Measurements from ENCODE around the gene GOLPH3L.
"Not testable (repeated sequence)": the region's sequence is repeated elsewhere in the genome, so short reads cannot be mapped to it uniquely, and the experiment has no call there.

The GOLPH3L gene

GRCh38 chr1:150696995-150697927, at the start of gene GOLPH3L:
TSS of gene GOLPH3L (minus strand) at chr1:150697154. CDS start at chr1:150694838, 2,316 bp downstream.
- DNase-seq: peak; percentile 99

GRCh38 chr1:150730130-150730721, 33.3 kb upstream of the GOLPH3L start:
- DNase-seq: no peak

GRCh38 chr1:150724336-150724735, 27.4 kb upstream of the GOLPH3L start:
- DNase-seq: no peak

- DNase-seq: no peak
Measured at GRCh38 chr1:150720703-150721102, 23.7 kb upstream of the GOLPH3L start, which contains the start of gene HORMAD1. TSS of gene HORMAD1 (minus strand) at chr1:150720895. CDS start at chr1:150719505, 1,390 bp downstream.

DNA sequence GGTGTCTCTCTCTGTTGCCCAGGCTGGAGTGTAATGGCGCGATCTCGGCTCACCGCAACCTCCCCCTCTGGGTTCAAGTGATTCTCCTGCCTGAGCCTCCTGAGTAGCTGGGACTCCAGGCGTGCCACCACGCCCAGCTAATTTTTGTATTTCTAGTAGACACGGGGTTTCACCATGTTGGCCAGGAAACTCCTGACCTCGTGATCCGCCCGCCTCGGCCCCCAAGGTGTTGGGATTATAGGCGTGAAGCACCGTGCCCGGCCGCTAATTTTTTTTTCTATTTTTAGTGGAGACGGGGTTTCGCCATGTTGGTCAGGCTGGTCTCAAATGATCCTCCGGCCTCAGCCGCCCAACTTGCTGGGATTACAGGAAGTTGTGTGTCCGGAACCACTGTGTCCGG, 23.1 kb upstream of the GOLPH3L start:
- DNase-seq: no peak

- no peak for DNase-seq
Measured at GRCh38 chr1:150718225-150718891, 21.4 kb upstream of the GOLPH3L start.

DNA sequence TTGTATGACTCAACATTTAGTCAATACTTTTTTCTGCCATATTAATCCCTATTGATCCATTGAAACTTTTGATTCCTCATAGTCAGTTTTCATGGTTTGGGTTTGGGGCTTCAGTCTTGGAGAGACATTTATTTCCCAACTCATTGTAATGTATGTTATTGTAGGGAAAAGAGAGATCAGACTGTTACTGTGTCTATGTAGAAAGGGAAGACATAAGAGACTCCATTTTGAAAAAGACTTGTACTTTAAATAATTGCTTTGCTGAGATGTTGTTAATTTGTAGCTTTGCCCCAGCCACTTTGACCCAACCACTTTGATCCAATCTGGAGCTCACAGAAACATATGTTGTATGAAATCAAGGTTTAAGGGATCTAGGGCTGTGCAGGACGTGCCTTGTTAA, 12.1 kb upstream of the GOLPH3L start:
- DNase-seq: not testable (repeated sequence)

DNA sequence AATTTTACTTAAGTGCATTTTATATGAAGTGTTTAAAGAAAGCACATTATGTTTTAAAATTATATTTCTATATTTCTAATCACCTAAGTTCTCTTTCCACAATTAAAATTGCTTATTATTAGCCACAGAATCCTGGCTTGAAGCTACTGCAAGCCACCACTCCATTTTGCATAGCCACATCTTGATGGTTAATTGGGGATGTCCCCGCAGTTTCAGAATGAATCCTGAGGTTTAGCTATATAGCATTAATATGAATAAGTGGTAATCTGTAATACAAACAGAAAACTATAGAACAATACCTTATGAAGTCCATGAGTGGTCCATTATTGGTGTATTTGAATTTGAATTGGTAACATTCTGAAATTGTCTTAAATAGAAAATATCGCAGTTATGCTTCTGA, 11.6 kb upstream of the GOLPH3L start:
- DNase-seq: no peak

DNA sequence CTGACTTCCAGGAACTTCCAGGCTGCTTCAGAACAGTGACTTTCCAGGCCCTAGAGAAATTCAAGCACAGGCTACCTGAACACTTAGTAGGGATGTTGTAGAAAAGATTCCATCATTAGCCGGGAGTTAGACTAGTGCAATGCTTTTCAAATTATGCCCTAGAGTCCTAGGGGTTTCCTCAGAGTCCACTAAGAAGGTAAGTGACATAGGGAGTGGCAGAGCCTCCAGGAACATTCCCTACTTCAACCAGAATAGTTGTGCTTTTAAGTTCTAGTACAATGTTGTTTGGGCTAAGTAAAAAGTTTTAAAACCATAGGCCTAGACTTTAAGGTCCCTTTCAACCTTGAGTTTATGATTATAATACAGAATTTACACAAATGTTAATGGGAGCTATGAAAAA, 9.1 kb upstream of the GOLPH3L start:
- no peak for DNase-seq

- no peak for DNase-seq
Measured at GRCh38 chr1:150703427-150703826, 6.5 kb upstream of the GOLPH3L start.

- DNase-seq: peak; percentile 47
Measured at GRCh38 chr1:150696590-150696989, 364 bp downstream of the GOLPH3L start.

DNA sequence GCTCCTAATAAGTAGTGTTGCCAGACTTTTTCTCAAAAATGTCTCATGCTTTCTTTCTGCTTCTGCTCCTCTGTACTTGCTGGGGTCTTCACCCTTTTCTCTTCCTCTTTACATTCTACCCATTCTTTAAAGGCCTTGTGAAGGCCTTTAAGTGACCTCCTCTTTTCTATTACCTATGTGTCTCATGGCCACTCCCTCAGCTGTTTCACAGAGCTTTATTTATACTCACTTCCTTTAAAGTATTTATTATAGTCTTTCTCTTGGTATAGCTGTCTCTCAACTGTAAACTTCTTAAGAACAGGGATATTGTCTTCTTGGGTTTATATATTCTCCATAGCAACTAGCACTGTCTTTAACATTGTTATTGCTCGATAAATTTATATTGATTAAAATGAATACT, 792 bp downstream of the GOLPH3L start:
- DNase-seq: peak; percentile 31

GRCh38 chr1:150695561-150695960, 1.4 kb downstream of the GOLPH3L start:
- peak; percentile 35 for DNase-seq

- DNase-seq: no peak
Measured at GRCh38 chr1:150692720-150693119, 4.2 kb downstream of the GOLPH3L start.

DNA sequence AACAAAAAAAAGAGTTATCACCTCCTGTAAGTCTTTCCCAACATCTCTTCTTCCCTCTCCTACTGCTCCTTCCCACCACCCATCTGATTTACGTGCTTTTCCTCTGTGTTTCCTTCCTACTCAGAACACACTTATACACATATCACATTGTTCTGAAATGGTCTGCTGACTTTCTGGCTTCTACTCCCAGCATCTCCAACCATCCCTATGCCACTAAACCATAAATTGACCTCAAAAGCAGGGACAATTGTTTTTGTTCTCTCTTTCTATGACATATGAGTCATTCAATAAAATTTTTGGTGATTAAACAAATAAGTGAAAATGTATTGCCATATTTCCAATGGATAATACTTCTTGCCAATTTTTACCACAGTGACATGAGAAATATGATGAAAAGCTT, 8.2 kb downstream of the GOLPH3L start:
- DNase-seq: no peak

DNA sequence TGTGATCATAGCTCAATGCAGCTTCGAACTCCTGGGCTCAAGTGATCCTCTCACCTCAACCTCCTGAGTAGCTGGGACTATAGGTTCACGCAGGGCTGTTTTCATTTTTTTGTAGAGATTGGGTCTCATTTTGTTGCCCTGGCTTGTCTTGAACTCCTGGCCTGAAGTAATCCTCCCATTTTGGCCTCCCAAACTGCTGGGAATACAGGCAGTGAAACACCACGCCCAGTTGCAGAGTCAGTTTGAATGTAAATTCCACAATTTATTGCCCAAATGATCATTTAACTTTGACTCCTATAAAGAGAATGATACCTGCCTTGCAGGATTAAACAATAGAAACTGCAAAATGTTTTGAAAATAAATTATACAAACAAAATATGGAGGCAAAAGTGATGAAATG, 10.7 kb downstream of the GOLPH3L start:
- DNase-seq: no peak

GRCh38 chr1:150683914-150684313, 13.0 kb downstream of the GOLPH3L start:
- no peak for DNase-seq

DNA sequence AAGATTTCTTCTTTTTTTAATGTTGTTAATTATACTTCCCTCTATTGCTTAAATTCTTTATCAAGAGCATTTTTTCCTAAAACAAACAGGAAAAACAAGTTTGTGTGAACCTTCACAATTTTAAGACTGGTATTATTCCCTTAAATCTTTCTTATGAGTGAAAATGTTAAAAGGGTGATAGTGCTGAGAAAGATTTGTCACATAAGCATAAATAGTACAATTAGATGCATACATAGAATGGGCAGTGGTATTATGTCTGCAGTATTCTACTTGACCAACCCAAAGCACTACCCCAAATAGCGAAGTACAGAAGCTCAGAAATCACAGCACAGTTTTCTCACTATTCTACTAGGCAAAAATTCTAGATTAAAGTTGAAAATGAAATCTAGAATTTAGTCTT, 18.0 kb downstream of the GOLPH3L start:
- no peak for DNase-seq

DNA sequence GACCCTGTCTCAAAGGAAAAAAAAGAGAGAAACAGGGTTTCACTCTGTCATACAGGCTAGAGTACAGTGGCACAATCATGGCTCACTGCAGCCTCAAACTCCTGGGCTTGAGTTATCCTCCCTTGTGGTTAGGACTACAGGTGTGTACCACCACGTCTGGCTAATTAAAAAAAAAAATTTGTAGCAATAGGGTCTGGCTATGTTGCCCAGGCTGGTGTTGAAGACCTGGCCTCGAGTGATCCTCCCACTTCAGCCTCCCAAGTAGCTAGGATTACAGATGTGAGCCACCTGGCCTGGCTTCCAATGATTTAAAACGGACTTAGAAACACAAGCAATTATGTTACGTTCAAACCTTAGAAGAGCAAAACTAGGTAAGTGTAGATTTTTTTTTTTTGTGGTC, 22.1 kb downstream of the GOLPH3L start:
- DNase-seq: no peak

- no peak for DNase-seq
Measured at GRCh38 chr1:150663321-150663720, 33.6 kb downstream of the GOLPH3L start.

GRCh38 chr1:150662811-150663210, 34.1 kb downstream of the GOLPH3L start:
- DNase-seq: no peak

DNA sequence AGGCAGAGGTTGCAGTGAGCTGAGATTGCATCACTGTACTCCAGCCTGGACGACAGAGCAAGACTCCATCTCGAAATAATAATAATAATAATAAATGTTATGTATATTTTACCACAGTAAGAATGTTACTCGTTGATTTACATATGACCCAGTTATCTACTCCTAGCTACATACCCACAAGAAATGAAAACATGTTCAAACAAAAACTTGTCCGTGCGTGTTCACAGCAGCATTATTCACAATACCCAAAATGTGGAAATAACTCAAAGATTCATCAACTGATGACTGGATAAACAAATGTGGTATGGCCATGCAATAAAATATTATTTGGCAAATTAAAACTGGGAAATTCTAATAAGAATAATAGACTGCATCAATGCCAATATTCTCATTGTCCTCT, 35.8 kb downstream of the GOLPH3L start:
- no peak for DNase-seq

- DNase-seq: no peak
Measured at GRCh38 chr1:150660584-150660983, 36.4 kb downstream of the GOLPH3L start.

GRCh38 chr1:150657064-150657463, 39.9 kb downstream of the GOLPH3L start:
- not testable (repeated sequence) for DNase-seq

Measured in hematopoietic multipotent progenitor cell treated with erythropoietin and hydrocortisone succinate and interleukin-3 and kit ligand, for 6 days (in vitro differentiated cells).